Hindlimb muscle (tissue), 1 donor: Measurements from ENCODE around the gene CALM3. TPM values are rescaled to one million over a fixed set of nuclear protein-coding genes. Genes with fewer than 3 reads are reported as not detected.
"Not testable (repeated sequence)": the region's sequence is repeated elsewhere in the genome, so short reads cannot be mapped to it uniquely, and the experiment has no call there.

ENCODE experiments used
- DNase-seq: peaks from one replicate; pipeline ENCODE4 v3.0.0-alpha.2; 2013
- polyA plus RNA-seq: library from polyadenylated mRNA; unstranded; fragments of 120-200 nt; gene quantifications from one replicate; pipeline ENCODE4 v1.2.1, GENCODE V29; 2013; ENCODE audit not compliant: insufficient read length

Gene CALM3
- polyA plus RNA-seq, result 213 TPM

DNA sequence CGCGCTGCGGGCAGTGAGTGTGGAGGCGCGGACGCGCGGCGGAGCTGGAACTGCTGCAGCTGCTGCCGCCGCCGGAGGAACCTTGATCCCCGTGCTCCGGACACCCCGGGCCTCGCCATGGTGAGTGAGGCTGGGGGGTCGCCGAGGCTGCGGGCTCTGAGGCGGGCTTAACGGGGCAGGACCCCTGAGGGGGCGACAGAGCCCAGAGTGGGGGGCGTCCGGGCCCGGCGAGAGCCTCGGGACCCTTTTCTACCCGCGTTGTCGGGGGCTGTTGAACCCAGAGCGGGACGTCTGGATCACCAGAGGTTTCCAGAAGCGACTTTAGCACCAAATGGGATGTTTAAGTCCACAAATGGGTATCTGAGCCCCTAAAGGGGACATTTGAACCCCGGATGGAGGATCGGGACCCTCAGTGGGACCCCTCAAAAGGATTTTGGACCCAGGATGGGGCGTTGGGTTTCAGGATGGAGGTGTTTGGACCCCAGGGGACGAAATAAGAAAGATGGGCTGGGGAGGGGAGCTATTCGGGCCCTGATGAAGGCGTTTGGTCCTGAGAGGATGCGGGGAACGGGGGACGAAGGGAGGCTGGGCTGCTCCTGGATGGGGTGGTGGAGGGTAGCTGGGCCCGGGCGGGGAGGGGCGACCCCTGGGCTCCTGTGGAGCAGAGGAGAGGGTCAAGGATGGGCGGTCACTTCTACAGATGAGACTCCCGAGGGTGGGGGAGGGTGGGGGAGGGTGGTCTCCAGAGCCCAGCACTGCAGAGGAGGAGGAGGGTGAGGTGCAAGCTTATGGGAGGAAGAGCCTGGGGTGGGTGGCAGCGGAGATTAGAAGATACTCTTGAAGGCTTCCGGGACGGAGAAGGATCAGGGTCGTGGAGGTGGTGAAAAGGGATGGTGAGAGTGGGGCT lies at the start of gene CALM3:
Gene CALM3, plus strand, starts transcription at position 13 of the 907 bp plus-strand sequence. Its CDS starts 105 bp downstream, at position 118.
- DNase-seq, result no peak

DNA sequence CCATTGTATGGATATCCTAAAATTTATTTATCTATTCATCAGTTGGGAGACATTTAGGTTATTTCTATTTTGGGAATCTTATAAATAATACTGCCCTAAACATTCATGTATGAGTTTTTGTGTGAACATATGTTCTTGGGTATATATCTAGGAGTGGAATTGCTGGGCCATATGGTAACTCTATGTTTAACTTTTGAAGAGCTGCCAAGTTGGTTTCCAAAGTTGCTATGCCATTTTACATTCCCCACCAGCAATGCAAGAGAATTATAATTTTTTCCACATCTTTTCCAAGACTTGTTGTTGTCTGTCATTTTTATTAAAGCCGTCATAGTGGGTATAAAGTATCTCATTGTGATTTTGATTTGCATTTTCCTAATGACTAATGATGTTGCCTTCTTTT lies 48.2 kb upstream of the CALM3 start:
- no peak for DNase-seq

DNA sequence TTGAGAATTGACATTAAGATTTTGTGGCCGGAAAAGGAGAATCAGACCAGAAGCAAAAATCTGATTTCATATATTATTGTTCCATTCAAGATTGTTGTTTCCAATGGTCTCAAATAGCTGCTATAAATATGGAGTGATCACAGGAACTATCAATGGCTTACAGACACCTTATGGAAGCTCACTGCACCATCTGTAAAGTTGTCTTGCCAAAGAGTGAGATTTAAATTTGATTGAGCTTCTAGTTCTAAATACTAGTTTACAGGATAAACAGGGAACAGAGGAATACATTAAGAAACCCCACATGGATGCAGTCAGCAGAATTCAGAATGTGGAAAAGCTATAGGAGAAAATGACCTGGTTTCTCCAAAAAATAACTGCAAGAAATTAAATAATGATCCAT lies 47.0 kb upstream of the CALM3 start:
- no peak for DNase-seq

DNA sequence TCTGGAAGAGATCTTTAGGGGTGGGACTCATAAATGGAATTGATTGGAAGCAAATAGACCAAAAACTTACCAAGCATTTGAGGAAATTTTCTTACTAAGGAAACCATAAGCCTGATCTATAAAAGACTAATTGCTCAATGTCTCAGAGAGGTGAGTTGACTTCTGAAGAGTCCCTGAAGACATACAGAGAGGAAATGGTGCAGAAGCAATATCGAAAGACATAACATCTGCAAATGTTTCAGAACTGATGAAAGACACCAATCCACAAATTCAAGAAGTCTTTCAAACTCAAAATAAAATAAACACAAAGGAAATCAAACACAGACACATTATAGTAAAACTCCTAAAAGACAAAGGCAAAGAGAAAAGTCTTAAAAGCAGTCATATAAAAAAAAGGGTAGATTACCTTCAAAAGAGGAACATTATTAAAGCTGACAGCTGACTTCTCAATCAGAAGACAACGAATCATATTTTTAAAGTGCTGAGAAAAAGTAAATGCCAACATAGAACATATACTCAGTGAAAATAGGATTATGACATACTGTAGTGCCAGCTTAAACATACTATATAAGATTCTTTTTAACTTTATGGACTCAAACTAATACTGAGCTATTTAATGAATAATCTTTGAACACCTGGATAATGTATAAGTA lies 45.4 kb upstream of the CALM3 start:
- DNase-seq, result no peak

DNA sequence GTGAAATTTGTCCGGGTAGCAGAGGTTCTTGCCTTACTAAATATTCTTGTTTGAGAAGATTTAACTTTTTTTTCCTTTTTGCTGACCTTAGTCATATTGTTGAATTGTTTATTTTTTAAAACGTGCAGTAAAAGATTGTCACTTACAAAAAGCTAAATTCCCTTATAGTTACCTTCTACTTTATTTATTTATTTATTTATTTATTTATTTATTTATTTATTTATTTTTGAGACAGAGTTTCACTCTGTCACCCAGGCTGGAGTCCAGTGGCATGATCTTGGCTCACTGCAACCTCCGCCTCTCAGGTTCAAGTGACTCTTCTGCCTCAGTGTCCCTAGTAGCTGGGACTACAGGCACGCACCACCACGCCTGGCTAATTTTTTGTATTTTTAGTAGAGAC lies 44.7 kb upstream of the CALM3 start:
- not testable (repeated sequence) for DNase-seq

DNA sequence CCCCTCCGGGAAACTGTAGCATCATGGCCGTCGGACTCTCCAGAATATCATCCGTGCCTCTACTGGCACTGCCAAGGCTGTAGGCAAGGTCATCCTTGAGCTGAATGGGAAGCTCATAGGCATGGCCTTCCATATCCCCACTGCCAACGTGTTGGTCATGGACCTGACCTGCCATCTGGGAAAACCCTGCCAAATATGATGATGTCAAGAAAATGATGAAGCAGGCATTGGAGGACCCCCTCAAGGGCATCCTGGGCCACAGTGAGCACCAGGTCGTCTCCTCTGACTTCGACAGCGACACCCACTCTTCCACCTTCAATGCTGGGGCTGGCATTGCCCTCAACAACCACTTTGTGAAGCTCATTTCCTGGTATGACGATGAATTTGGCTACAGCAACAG lies 41.9 kb upstream of the CALM3 start:
- DNase-seq, result no peak

DNA sequence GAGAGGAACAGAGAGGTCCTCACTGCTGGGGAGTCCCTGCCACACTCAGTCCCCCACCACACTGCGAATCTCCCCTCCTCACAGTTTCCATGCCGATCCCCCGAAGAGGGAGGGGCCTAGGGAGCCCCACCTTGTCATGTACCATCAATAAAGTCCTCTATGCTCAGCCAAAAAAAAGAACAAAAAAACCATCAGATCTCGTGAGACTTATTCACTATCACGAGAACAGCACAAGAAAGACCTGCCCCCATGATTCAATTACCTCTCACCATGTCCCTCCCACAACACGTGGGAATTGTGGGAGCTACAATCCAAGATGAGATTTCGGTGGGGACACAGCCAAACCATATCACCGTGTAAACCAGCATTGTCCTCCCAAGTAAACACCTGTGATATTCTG lies 41.5 kb upstream of the CALM3 start:
- DNase-seq, result not testable (repeated sequence)

DNA sequence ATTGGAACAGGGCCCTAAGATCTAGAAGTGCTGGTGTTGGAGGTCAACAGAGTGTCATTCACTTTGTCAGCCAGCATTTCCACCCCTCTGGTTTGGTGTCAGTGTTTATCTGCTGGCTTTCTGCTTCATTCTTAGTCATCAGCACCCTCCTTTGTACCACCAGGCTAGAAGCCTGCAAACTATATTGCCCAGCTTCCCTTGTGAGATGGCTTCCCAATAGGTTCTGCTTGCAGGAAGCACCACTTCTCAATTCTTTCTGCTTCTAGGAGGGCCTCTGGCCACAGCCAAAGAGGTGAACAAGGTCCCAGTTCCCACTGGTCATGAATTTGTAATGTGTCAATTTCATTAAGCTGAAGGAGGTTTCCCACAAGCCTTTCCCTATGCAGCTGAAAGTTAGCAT lies 36.4 kb upstream of the CALM3 start:
- no peak for DNase-seq

DNA sequence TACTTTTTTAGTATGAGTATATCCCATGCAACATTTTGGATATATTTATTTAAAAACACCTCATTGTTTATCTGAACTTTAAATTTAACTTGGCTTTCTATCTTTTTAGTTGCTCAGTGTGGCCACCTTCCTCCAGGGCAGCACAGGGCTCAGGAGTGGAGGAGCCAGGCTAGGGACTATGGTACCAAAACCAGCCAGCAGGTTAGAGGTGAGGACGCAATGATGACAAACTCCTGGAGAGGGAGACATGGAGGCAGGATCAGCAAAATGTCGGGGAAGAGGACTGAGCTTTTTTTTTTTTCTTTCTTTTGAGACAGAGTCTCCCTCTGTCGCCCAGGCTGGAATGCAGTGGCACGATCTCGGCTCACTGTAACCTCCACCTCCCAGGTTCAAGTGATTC lies 29.6 kb upstream of the CALM3 start:
- no peak for DNase-seq

DNA sequence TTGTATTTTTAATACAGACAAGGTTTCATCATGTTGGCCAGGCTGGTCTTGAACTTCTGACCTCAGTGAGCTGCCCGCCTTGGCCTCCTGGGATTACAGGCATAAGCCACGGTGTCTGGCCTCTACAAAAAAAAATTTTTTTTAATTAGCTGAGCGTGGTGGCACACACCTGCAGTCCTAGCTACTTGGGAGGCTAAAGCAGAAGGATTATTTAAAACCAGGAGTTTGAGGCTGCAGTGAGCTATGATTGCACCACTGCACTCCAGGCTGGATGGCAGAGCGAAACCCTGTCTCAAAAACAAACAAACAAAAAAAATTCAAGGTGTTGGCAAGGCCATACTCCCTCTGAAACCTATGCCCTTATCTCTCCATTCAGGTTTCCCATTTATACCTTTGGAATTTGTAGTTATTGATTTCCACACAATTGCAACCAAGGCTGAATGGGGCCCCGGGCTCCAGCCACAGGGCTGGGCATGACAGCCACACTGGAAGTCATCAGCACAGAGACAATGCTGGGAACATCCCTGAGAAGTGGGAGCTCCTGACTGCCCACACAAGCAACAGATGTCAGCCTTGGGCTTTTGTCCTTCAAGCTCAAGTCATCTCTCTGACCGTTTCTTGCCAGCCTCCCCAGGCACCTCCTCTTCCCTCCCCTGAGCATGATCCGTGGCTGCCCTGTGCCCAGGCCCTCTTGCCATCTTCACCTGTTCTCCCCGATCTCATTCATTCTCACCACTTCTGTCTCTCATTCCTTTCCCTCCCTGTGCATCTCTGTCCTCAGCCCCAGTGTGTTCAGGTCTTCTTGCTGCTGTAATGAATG lies 27.2 kb upstream of the CALM3 start:
- DNase-seq, result no peak

DNA sequence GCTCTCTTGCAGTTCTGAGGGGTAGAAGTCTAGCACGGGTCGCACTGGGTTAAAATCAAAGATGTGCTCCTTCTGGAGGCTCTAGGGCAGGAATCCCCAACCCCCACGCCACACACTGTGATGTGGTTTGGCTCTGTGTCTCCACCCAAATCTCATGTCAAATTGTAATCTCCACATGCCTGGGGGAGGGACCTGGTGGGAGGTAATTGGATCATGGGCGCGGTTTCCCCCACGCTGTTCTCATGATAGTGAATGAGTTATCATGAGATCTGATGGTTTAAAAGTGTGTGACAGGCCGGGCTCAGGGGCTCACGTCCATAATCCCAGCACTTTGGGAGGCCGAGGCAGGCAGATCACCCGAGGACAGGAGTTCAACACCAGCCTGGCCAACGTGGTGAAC lies 26.6 kb upstream of the CALM3 start:
- no peak for DNase-seq

DNA sequence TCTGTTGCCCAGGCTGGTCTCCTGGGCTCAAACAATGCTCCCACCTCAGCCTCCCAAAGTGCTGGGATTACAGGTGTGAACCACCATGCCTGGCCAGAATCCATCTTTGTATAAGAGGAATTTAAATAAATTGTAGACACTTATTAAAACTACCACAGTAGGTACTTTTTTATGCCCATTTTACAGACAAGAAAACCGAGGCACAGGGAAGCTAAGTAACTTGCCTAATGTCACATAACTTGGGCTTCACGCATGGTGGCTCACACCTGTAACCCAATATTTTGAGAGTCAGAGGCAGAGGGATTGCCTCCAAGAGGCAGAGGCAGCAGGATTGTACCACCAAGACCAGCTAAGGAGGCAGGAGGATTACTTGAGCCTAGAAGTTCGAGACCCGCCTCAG lies 22.7 kb upstream of the CALM3 start:
- no peak for DNase-seq

DNA sequence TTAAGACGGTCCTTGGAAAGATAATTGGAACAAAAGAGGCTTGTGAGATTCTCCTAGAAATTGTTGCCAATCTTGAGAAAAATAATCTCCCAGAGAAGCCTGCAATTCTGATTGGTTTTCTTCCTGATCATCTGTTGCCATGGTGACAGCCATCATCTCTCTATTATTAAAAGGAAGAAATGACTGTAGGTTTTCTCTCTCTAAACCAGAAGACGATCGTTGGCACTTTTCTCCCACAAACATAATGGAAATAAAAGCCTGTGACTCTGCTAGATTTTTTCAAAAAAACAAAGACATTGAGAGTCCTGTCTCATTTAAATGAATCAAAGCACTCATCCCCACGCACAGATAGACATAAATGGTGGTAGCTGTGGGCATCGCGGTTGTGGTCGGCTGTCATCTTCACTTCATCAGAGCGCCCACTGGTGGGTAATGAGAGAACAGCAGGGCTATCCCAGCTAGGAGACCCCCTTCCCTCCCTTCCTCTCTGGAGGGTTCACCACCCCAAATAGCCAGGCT lies 21.7 kb upstream of the CALM3 start:
- DNase-seq, result no peak

DNA sequence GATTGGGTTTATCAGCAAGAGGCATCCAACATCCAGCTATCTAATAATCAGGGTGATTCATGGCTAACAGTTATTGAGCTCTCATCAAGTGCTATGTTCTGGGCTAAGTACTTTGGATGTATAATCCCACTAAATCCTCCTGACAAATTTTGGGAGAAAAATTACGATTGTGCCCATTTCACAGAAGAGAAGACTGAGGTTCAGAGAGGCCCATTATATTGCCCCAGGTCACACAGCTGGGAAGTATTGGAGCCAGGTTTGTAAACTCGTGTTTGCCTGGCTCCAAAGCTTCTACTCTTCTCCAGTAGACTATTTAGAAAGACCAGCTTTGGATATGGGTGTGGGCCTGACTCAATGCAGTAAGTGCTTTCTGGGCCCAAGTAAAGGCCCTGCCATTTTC lies 20.9 kb upstream of the CALM3 start:
- DNase-seq, result no peak

DNA sequence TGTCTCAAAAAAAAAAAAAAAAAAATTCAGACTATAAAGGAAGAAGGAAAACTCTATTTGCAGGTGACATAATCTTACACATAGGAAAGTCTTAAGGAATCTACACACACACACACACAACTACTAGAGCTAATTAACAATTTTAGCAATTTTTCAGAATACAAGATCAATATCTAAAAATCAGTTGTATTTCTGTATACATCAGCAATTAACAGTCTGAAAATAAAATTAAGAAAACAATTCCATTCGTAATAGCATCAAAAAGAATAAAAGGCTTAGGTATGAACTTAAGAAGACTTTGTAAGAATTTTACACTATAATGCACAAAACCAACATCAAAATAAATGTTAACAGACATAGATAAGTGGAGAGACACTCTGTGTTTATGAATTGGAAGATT lies 15.6 kb upstream of the CALM3 start:
- DNase-seq, result no peak

DNA sequence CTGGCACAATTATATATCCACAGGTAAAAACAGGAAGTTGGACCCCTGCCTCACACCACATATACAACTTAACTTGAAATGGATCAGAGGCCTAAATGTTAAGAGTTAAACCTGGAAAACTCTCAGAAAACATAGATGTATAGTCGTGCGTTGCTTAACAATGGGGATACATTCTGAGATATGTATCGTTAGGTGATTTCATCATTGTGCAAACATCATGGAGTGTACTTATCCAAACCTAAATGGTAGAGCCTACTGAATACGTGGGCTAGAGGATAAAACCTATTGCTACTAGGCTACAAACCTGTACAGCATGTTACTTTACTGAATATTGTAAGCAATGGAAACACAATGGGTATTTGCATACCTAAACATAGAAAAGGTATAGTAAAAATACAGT lies 14.8 kb upstream of the CALM3 start:
- no peak for DNase-seq

DNA sequence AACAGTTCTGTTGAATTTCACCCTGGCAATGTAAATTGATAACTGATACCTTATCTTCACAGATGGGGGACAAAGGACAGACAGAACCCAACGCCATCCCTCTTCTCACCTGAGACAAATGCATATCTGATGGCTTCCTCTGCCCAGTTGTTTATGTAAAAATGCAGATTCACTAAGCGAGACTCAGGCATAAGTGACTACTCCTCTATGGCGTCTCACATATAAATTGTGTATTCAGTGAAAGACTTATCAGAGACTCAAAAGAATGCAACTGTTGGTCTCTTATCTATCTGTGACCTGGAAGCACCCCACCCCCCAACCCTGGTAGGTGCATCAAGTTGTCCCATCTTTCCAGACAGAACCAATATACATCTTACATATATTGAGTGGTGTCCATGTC lies 13.3 kb upstream of the CALM3 start:
- no peak for DNase-seq

DNA sequence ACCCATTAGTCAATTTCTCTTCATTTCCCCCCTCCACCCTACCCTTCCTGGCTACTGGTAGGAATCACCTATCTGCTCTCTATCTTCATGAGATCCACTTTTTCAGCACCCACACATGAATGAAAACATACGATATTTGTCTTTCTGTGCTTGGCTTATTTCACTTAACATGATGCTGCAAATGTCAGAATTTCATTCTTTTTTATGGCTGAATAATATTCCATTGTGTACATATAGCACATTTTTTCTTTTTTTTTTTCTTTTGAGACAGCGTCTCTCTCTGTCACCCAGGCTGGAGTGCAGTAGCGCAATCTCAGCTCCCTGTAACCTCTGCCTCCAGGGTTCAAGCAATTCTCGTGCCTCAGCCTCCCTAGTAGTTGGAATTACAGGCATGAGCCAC lies 9.9 kb upstream of the CALM3 start:
- no peak for DNase-seq

DNA sequence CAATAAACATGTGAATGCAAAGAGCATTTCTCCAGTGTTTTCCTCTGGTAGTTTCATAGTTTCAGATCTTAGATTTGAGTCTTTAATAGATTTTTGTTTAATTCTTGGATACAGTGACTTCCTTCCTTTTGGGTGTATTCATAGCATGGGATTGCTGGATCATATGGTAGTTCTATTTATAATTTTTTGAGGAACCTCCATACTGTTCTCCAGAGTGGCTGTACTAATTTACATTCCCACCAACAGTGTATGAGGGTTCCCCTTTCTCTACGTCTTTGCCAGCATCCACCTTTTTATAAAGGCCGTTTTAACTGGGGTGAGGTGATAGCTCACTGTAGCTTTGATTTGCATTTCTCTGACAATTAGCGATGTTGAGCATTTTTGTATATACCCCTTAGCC lies 9.3 kb upstream of the CALM3 start:
- no peak for DNase-seq

DNA sequence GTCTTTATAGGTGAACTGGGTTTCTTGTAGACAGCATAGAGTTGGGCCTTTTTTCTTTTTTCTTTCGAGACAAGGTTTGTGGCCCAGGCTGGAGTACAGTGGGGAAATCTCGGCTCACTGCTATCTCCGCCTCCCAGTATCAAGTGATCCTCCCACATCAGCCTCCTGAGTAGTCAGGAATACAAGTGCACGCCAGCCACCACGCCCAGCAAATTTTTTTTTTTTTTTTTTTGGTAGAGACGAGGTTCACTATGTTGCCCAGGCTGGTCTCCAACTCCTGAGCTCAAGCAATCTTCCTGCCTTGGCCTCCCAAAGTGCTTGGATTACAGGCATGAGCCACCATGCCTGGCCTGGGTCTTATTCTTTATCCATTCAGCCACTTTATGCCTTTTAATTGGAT lies 5.1 kb upstream of the CALM3 start:
- no peak for DNase-seq

DNA sequence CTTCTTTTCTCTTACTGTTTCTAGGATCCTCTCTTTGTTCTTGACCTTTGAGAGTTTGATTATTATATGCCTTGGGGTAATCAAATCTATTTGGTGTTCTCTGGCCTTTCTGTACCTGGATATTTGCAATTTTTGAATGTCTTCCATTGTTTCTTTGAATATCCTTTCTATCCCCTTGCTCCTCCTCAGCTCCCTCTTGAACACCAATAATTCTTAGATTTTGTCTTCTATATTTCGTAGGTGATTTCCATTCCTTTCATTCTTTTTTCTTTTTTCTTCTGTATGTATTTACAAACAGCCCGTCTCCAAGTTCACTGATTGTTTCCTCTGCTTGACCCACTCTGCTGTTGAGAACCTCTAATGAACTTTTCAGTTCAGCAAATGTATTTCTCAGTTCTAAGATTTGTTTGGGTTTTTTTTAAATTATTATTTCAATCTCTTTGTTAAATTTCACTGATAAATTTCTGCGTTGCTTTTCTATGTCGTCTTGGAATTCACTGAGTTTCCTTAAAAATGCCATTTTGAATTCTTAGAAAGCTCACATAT lies 2.7 kb upstream of the CALM3 start:
- DNase-seq, result no peak

DNA sequence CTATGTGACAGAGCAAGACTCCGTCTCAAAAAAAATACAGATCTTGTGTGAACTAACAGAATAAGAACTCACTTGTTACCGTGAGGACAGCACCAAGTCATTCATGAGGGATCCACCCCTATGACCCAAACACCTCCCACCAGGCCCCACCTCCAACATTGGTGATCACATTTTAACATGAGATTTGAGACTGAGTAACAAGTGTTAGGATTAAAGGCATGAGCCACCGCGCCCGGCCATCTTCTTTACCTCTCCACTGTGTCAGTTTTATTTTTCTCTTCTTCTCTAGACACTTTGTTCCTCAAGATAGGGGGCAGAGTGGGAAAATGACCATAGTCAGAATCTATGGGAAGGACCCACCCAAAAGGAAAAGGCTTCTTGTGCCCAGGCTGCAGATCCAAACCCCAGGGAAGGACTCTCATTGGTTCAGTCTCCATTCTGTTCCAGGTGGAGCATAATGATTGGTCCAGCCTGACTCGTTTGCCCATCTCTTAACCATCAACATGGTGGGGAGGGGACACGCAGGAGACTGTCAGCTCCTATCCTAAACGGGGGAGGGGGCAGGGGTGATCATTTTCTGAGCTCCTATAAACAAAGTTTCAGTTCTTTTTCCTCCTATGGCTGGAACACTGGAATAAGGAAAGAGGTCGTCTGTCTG lies 1.3 kb upstream of the CALM3 start:
- DNase-seq, result no peak
